Spinal cord (tissue), 10 donors: ENCODE measurements around the gene TSPO. TPM values are rescaled to one million over a fixed set of nuclear protein-coding genes. Genes with fewer than 3 reads are reported as not detected.

Source experiments
- DNase-seq, 6 donors: peaks; one replicate each; pipeline versions ENCODE4 v3.0.0 to v3.0.0-alpha.2; 2013 to 2015; ENCODE audit warnings: low spot score in 6 of 6, low read depth in 4 of 6
- H3K27ac ChIP-seq: one replicate; pipeline ENCODE4 v1.5.1; 2013; ENCODE audit warnings: low read depth, low read length, control low read depth
- H3K27me3 ChIP-seq: one replicate; pipeline ENCODE4 v1.6.1; 2013; ENCODE audit warnings: low read length; ENCODE audit not compliant: control insufficient read depth, insufficient read depth
- H3K36me3 ChIP-seq: one replicate; pipeline ENCODE4 v1.6.1; 2013; ENCODE audit warnings: low read length; ENCODE audit not compliant: control insufficient read depth, insufficient read depth
- H3K4me1 ChIP-seq: one replicate; pipeline ENCODE4 v1.6.1; 2013; ENCODE audit warnings: low read length; ENCODE audit not compliant: control insufficient read depth, insufficient read depth
- H3K4me3 ChIP-seq: one replicate; pipeline ENCODE4 v1.5.1; 2013; ENCODE audit warnings: low read depth, low read length, control low read depth
- H3K9me3 ChIP-seq: one replicate; pipeline ENCODE4 v1.6.1; 2013; ENCODE audit warnings: low read length; ENCODE audit not compliant: control insufficient read depth, insufficient read depth
- WGBS: methylation state at CpG from one replicate; pipeline ENCODE4 v1.1.5; 2013; ENCODE audit warnings: missing lambda C conversion rate; ENCODE audit not compliant: insufficient coverage; 5-methylcytosine and 5-hydroxymethylcytosine counted together
- polyA plus RNA-seq, 2 donors: library from polyadenylated mRNA; unstranded; fragments of 120-200 nt; gene quantifications; one replicate each; pipeline ENCODE4 v1.2.1, GENCODE V29; 2013; ENCODE audit not compliant: insufficient read length in 2 of 2
- total RNA-seq, 2 donors: library from RNA; depleted of rRNA in 1 of 2; stranded (reverse); fragments of 120-200 nt in 1 of 2; fragments of >200 nt in 1 of 2; gene quantifications; one replicate each; pipeline versions ENCODE4 v1.2.3 to v1.2.4, GENCODE V29; 2013 to 2014
- donor health status: healthy.

Gene TSPO
- total and polyA plus RNA-seq, 4 donors: 38.7 to 80.1 (median 41.8) TPM

GRCh38 chr22:43198126-43198525 lies 46.8 kb downstream of the TSPO start:
- WGBS: 95% methylated on average over 5 of the region's 5 CpGs
- no peak overlapping the region for H3K27ac ChIP-seq
- peaks cover 10% of the 10 kb centered on the region for H3K4me1 ChIP-seq
- H3K9me3 ChIP-seq: no peaks in the 10 kb centered on the region
- no peaks in the 10 kb centered on the region for H3K27me3 ChIP-seq
- no peak overlapping the region for H3K4me3 ChIP-seq
- DNase-seq: no peak
- H3K36me3 ChIP-seq: no peaks in the 10 kb centered on the region

- WGBS: 81% methylated on average over 6 of the region's 9 CpGs
- H3K27ac ChIP-seq: no peak overlapping the region
Observed at GRCh38 chr22:43198936-43199335, 47.6 kb downstream of the TSPO start.

GRCh38 chr22:43199541-43199940 lies 48.2 kb downstream of the TSPO start:
- H3K27ac ChIP-seq: no peak overlapping the region
- no peak for DNase-seq
- H3K4me3 ChIP-seq: no peak overlapping the region

More at GRCh38 chr22:43198936-43199335, 47.6 kb downstream of the TSPO start:
- H3K9me3 ChIP-seq: no peaks in the 10 kb centered on the region
- no peak overlapping the region for H3K4me3 ChIP-seq
- DNase-seq: no peak
- peaks cover 6% of the 10 kb centered on the region for H3K36me3 ChIP-seq
- peaks cover 10% of the 10 kb centered on the region for H3K4me1 ChIP-seq
- no peaks in the 10 kb centered on the region for H3K27me3 ChIP-seq

GRCh38 chr22:43200031-43200430 lies 48.7 kb downstream of the TSPO start:
- DNase-seq: no peak
- Histone ChIP-seq H3K9me3 (no peaks in the 10 kb centered on the region), H3K36me3 (peaks cover 6% of the 10 kb centered on the region), H3K4me3 (no peak overlapping the region), H3K4me1 (peaks cover 10% of the 10 kb centered on the region), H3K27me3 (no peaks in the 10 kb centered on the region), H3K27ac (no peak overlapping the region)
- WGBS: 79% methylated on average over 17 of the region's 17 CpGs

More at GRCh38 chr22:43199541-43199940, 48.2 kb downstream of the TSPO start:
- H3K4me1 ChIP-seq: peaks cover 10% of the 10 kb centered on the region
- WGBS: 94% methylated on average over 11 of the region's 11 CpGs
- H3K9me3 ChIP-seq: no peaks in the 10 kb centered on the region
- peaks cover 6% of the 10 kb centered on the region for H3K36me3 ChIP-seq
- H3K27me3 ChIP-seq: no peaks in the 10 kb centered on the region

- DNase-seq: no peak
- no peaks in the 10 kb centered on the region for H3K27me3 ChIP-seq
- H3K27ac ChIP-seq: no peak overlapping the region
- WGBS: 86% methylated on average over 11 of the region's 13 CpGs
- H3K4me1 ChIP-seq: peaks cover 10% of the 10 kb centered on the region
- peaks cover 6% of the 10 kb centered on the region for H3K36me3 ChIP-seq
- H3K9me3 ChIP-seq: no peaks in the 10 kb centered on the region
- no peak overlapping the region for H3K4me3 ChIP-seq
Observed at GRCh38 chr22:43200555-43200954, 49.2 kb downstream of the TSPO start.

- WGBS: 89% methylated on average over 23 of the region's 26 CpGs
Observed at GRCh38 chr22:43201486-43202219, 50.3 kb downstream of the TSPO start.

GRCh38 chr22:43202326-43202725 lies 51.0 kb downstream of the TSPO start:
- no peak for DNase-seq
- WGBS: 88% methylated on average over 6 of the region's 10 CpGs
- Histone ChIP-seq H3K36me3 (peaks cover 11% of the 10 kb centered on the region), H3K4me1 (peaks cover 12% of the 10 kb centered on the region), H3K27me3 (no peaks in the 10 kb centered on the region), H3K4me3 (no peak overlapping the region), H3K9me3 (no peaks in the 10 kb centered on the region), H3K27ac (no peak overlapping the region)

More at GRCh38 chr22:43201486-43202219, 50.3 kb downstream of the TSPO start:
- Histone ChIP-seq H3K4me1 (peaks cover 10% of the 10 kb centered on the region), H3K4me3 (no peak overlapping the region), H3K9me3 (no peaks in the 10 kb centered on the region), H3K27me3 (no peaks in the 10 kb centered on the region), H3K27ac (no peak overlapping the region), H3K36me3 (peaks cover 8% of the 10 kb centered on the region)
- no peak for DNase-seq

GRCh38 chr22:43202756-43203410 lies 51.5 kb downstream of the TSPO start:
- Histone ChIP-seq H3K27ac (no peak overlapping the region), H3K9me3 (no peaks in the 10 kb centered on the region), H3K4me1 (peaks cover 8% of the 10 kb centered on the region), H3K4me3 (no peak overlapping the region), H3K36me3 (peaks cover 13% of the 10 kb centered on the region), H3K27me3 (no peaks in the 10 kb centered on the region)
- WGBS: 75% methylated on average over 11 of the region's 13 CpGs
- no peak for DNase-seq

- no peak for DNase-seq
- WGBS: 67% methylated on average over 14 of the region's 20 CpGs
- peaks cover 13% of the 10 kb centered on the region for H3K36me3 ChIP-seq
Observed at GRCh38 chr22:43203471-43203981, 52.2 kb downstream of the TSPO start.

More at GRCh38 chr22:43203471-43203981, 52.2 kb downstream of the TSPO start:
- Histone ChIP-seq H3K9me3 (no peaks in the 10 kb centered on the region), H3K4me1 (peaks cover 4% of the 10 kb centered on the region), H3K27ac (no peak overlapping the region), H3K4me3 (no peak overlapping the region), H3K27me3 (no peaks in the 10 kb centered on the region)
